Kidney epithelial cell (primary cell): ENCODE data around the gene SMS. TPM values are rescaled to one million over a fixed set of nuclear protein-coding genes. Genes with fewer than 3 reads are reported as not detected.

Source experiments
- DNase-seq: peaks from one replicate; pipeline ENCODE4 v3.0.0-alpha.2; 2010; ENCODE audit warnings: low read depth
- H3K27me3 ChIP-seq: 2 replicates; pipeline ENCODE4 v1.6.0; 2011; ENCODE audit warnings: low read length; ENCODE audit not compliant: control insufficient read depth, insufficient read depth
- H3K36me3 ChIP-seq: 2 replicates; pipeline ENCODE4 v1.5.1; 2011; ENCODE audit warnings: low read length; ENCODE audit not compliant: control insufficient read depth, insufficient read depth
- H3K4me3 ChIP-seq: 2 replicates; pipeline ENCODE4 v1.5.1; 2011; ENCODE audit warnings: low read depth, mild to moderate bottlenecking, control low read depth, low read length
- total RNA-seq: library from RNA; depleted of rRNA; stranded (reverse); fragments of >200 nt; gene quantifications from 2 replicates; pipeline ENCODE4 v1.2.3, GENCODE V29; 2015
- TF ChIP-seq, protein P1 (sequence below): IDR thresholded peaks from 2 replicates; pipeline ENCODE4 v1.5.1; 2011; ENCODE audit warnings: mild to moderate bottlenecking, moderate library complexity, low read length, control low read depth, inconsistent platforms; ENCODE audit not compliant: insufficient read depth, poor library complexity, severe bottlenecking

Gene SMS
- 129 and 142 TPM in 2 replicates for total RNA-seq

DNA sequence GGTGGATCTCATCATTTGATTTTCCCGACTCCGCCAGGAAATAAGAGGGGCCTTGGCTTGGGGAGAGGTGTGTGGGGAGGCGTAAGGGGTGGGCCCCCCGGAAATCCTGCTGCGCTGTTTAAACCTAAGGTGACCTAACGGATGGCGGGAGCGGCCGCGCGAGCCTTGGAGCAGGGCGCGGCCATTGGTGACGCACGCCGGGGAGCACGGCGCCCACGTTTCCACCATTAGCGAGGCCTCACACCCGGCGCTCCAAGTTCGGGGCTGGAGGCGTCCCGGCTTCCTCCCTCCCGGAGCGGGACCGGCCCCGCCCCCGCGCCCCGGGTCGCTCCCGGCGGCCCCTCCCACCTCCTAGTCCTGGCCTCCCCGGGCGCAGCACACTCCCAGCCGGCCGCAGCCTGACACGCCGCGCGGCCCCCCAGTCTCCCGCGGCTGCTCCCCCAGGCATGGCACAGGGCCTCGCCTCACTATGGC lies at the start of gene SMS:
SMS (plus strand) TSS at position 354 of the 474 bp plus-strand sequence; CDS start at position 470, 116 bp downstream.
- Histone ChIP-seq H3K36me3 (no peaks in the 10 kb centered on the region), H3K4me3 (peak within 1 kb of the TSS; percentile 64), H3K27me3 (no peaks in the 10 kb centered on the region)
- no peak for DNase-seq
- TF ChIP-seq, protein P1, sequence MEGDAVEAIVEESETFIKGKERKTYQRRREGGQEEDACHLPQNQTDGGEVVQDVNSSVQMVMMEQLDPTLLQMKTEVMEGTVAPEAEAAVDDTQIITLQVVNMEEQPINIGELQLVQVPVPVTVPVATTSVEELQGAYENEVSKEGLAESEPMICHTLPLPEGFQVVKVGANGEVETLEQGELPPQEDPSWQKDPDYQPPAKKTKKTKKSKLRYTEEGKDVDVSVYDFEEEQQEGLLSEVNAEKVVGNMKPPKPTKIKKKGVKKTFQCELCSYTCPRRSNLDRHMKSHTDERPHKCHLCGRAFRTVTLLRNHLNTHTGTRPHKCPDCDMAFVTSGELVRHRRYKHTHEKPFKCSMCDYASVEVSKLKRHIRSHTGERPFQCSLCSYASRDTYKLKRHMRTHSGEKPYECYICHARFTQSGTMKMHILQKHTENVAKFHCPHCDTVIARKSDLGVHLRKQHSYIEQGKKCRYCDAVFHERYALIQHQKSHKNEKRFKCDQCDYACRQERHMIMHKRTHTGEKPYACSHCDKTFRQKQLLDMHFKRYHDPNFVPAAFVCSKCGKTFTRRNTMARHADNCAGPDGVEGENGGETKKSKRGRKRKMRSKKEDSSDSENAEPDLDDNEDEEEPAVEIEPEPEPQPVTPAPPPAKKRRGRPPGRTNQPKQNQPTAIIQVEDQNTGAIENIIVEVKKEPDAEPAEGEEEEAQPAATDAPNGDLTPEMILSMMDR: no peak

DNA sequence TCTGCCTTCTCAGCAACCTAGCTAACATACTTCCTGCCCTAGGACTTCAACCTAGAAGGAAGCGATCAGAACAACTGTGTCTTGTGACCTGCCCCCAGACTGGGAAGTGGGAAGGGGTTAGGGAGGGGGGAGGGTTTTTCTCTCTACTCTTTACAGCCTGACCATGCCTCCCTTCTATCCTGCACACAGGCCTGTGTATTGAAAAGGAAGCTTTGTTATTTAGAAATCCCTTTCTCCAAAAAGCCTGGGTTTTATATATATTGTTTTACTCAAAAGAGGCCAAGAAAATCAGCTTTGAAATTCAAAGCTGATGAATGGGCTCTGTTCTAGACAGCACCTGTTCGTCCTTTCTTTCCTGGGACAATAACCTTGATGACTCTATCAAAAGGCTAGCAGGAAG lies 35.2 kb upstream of the SMS start:
- Histone ChIP-seq H3K36me3 (no peaks in the 10 kb centered on the region), H3K4me3 (no peak overlapping the region), H3K27me3 (no peaks in the 10 kb centered on the region)
- TF ChIP-seq, protein P1: no peak
- no peak for DNase-seq

DNA sequence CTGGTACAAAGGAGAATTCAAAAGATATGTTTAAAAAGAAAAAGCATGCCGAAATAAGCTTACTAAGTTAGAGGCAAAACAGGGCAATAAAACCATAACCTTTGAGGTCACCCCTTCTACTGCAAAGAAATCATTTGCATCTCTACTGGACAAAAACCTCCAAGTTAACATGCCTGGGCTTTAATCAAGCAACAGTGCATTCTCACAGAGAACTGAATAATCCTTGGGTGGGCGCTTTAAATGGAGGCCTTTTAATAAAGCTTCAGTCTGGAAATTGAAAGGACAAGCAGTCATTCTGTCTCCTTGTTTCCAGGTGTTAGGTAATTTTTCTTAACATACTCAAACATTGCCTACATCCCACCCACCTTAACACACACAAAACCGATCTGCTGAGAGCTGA lies 34.6 kb upstream of the SMS start:
- DNase-seq: no peak
- no peak overlapping the region for H3K4me3 ChIP-seq
- TF ChIP-seq, protein P1: no peak
- no peaks in the 10 kb centered on the region for H3K36me3 ChIP-seq
- no peaks in the 10 kb centered on the region for H3K27me3 ChIP-seq

DNA sequence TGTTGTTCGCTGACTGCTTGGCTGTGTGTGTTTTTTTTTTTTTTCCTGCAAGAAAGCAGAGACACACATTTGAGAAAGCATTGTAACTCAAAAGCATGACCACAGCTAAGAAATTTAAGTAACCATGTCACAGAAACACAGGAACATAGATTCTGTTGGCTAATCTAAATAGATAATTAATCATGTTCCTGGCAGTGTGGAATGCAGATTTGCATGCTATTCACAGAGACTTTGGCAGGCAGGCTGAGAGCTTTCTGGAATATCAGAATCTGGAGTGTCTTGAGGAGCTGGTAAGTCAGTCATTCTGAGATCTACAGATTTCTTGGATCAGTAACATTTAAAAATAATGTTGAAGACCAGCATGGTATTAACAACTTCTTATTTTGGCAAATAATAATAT lies 33.2 kb upstream of the SMS start:
- TF ChIP-seq, protein P1: no peak
- no peak for DNase-seq

DNA sequence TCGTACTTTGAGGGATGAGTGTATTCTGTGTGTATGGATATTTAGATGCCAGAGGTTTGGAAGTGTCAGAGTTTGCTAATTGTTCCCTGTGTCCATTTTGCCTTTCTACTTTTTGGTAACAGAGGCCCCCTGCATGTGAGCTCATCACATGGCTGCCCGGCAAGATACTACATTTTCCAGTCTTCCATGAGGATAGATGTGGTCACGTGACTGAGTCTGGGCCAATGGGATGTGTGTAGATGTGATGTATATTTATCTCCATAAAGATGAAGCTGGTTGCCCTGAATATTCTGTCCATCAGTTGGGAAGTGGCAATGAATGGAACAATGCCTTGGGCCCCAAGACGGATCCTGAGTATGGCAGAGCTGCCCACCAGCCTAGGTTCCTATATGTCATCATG lies 29.0 kb upstream of the SMS start:
- no peak overlapping the region for H3K4me3 ChIP-seq
- DNase-seq: no peak
- H3K36me3 ChIP-seq: no peaks in the 10 kb centered on the region
- no peaks in the 10 kb centered on the region for H3K27me3 ChIP-seq
- TF ChIP-seq, protein P1: no peak

More for the DNA sequence above, 33.2 kb upstream of the SMS start:
- Histone ChIP-seq H3K4me3 (no peak overlapping the region), H3K27me3 (no peaks in the 10 kb centered on the region), H3K36me3 (no peaks in the 10 kb centered on the region)

DNA sequence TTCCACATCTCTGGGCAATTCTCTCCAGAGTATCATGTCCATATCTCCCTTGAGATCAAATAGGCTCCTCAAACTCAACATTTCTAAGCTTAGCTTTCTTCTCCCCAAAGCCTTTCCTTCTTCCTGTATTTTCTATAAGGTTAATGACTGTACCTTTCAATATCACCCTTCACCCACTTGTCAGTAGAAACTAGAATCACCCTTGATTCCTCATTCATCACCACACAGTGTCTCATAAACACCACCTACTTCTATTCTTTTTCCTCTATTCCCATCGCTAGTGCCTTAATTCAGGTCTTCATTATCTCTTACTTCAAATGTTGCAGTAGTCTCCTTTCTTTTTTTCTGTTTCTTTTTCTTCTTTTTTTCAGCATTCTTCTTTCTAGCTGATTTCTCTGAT lies 28.3 kb upstream of the SMS start:
- Histone ChIP-seq H3K27me3 (no peaks in the 10 kb centered on the region), H3K4me3 (no peak overlapping the region), H3K36me3 (no peaks in the 10 kb centered on the region)
- no peak for DNase-seq
- TF ChIP-seq, protein P1: no peak
